T-helper 17 cell (primary cell): ENCODE data around the gene ZNF581. TPM values are rescaled to one million over a fixed set of nuclear protein-coding genes. Genes with fewer than 3 reads are reported as not detected.
A peak's percentile ranks its signal among the peaks of the same experiment; 100 is the strongest.

Experiments used
- ATAC-seq: fragments of 150-1000 bp; cut with Tn5 transposase; 2 replicates; pipeline ENCODE4 v1.10.0; 2021; ENCODE audit warnings: mild to moderate bottlenecking, moderate library complexity
- DNase-seq, 3 donors: peaks; one replicate each; pipeline versions ENCODE4 v3.0.0 to v3.0.0-alpha.2; 2020 to 2021
- H3K9me3 ChIP-seq: one replicate; pipeline ENCODE4 v1.7.0; 2013; ENCODE audit warnings: low read length, mild to moderate bottlenecking; ENCODE audit not compliant: control insufficient read depth, poor library complexity, severe bottlenecking
- H3K27ac Mint-ChIP-seq: one replicate; pipeline ENCODE4 v1.8.0; 2022; ENCODE audit warnings: mild to moderate bottlenecking, moderate library complexity, mixed read lengths
- H3K27me3 Mint-ChIP-seq: one replicate; pipeline ENCODE4 v1.8.0; 2022; ENCODE audit warnings: mixed read lengths
- H3K36me3 Mint-ChIP-seq: one replicate; pipeline ENCODE4 v1.8.0; 2022; ENCODE audit warnings: low read depth, mixed read lengths
- H3K4me1 Mint-ChIP-seq: one replicate; pipeline ENCODE4 v1.8.0; 2022; ENCODE audit warnings: mild to moderate bottlenecking, mixed read lengths
- H3K4me3 Mint-ChIP-seq: one replicate; pipeline ENCODE4 v1.8.0; 2022; ENCODE audit warnings: mild to moderate bottlenecking, moderate library complexity, mixed read lengths
- total RNA-seq, 4 donors: library from RNA in 2 of 4; stranded (reverse) in 2 of 4; gene quantifications; one replicate each; pipeline ENCODE4 v1.2.3 and lab custom pipeline; 2022 to 2026

ZNF581 gene
- total RNA-seq, 2 donors from 2014 or later = 24.7 to 26.3 TPM

- no peaks in the 10 kb centered on the region for H3K27me3 Mint-ChIP-seq
- H3K4me1 Mint-ChIP-seq = peaks cover 13% of the 10 kb centered on the region
- no peak overlapping the region for H3K4me3 Mint-ChIP-seq
- DNase-seq (no peak), ATAC-seq (no peak)
- H3K36me3 Mint-ChIP-seq = peaks cover under 1% of the 10 kb centered on the region
- H3K9me3 ChIP-seq = no peaks in the 10 kb centered on the region
- no peak overlapping the region for H3K27ac Mint-ChIP-seq
Observed at GRCh38 chr19:55614711-55615542, 28.5 kb upstream of the ZNF581 start.

GRCh38 chr19:55615543-55616394, 27.7 kb upstream of the ZNF581 start:
- DNase-seq = no peak

GRCh38 chr19:55616395-55616875, 27.0 kb upstream of the ZNF581 start:
- peaks cover 17% of the 10 kb centered on the region for H3K4me1 Mint-ChIP-seq
- no peak overlapping the region for H3K4me3 Mint-ChIP-seq
- ATAC-seq = no peak

More at GRCh38 chr19:55615543-55616394, 27.7 kb upstream of the ZNF581 start:
- Mint-ChIP-seq H3K4me1 (peaks cover 17% of the 10 kb centered on the region), H3K27ac (no peak overlapping the region), H3K4me3 (no peak overlapping the region), H3K27me3 (no peaks in the 10 kb centered on the region), H3K36me3 (no peaks in the 10 kb centered on the region)
- H3K9me3 ChIP-seq = no peaks in the 10 kb centered on the region
- ATAC-seq = no peak

GRCh38 chr19:55617426-55617825, 26.0 kb upstream of the ZNF581 start:
- Mint-ChIP-seq H3K36me3 (no peaks in the 10 kb centered on the region), H3K4me3 (no peak overlapping the region), H3K4me1 (peaks cover 11% of the 10 kb centered on the region), H3K27ac (peak overlapping the region; percentile 51), H3K27me3 (no peaks in the 10 kb centered on the region)
- no peaks in the 10 kb centered on the region for H3K9me3 ChIP-seq
- DNase-seq = no peak
- ATAC-seq = no peak

More at GRCh38 chr19:55616395-55616875, 27.0 kb upstream of the ZNF581 start:
- no peaks in the 10 kb centered on the region for H3K9me3 ChIP-seq
- no peaks in the 10 kb centered on the region for H3K27me3 Mint-ChIP-seq
- no peak for DNase-seq
- no peaks in the 10 kb centered on the region for H3K36me3 Mint-ChIP-seq
- no peak overlapping the region for H3K27ac Mint-ChIP-seq

GRCh38 chr19:55618426-55618825, 25.0 kb upstream of the ZNF581 start:
- no peak for DNase-seq
- Mint-ChIP-seq H3K4me3 (no peak overlapping the region), H3K4me1 (peaks cover 7% of the 10 kb centered on the region), H3K27me3 (no peaks in the 10 kb centered on the region), H3K27ac (no peak overlapping the region), H3K36me3 (no peaks in the 10 kb centered on the region)
- no peak for ATAC-seq
- no peaks in the 10 kb centered on the region for H3K9me3 ChIP-seq

- Mint-ChIP-seq H3K4me1 (peaks cover 12% of the 10 kb centered on the region), H3K4me3 (no peak overlapping the region), H3K27me3 (no peaks in the 10 kb centered on the region), H3K27ac (peak overlapping the region; percentile 11), H3K36me3 (no peaks in the 10 kb centered on the region)
- H3K9me3 ChIP-seq = no peaks in the 10 kb centered on the region
- ATAC-seq = no peak
- DNase-seq = no peak
Observed at GRCh38 chr19:55619286-55619685, 24.2 kb upstream of the ZNF581 start.

- H3K9me3 ChIP-seq = no peaks in the 10 kb centered on the region
- Mint-ChIP-seq H3K27ac (peak overlapping the region; percentile 11), H3K4me3 (no peak overlapping the region), H3K36me3 (no peaks in the 10 kb centered on the region), H3K4me1 (peaks cover 19% of the 10 kb centered on the region), H3K27me3 (no peaks in the 10 kb centered on the region)
- ATAC-seq (no peak), DNase-seq (no peak)
Observed at GRCh38 chr19:55620410-55621204, 22.8 kb upstream of the ZNF581 start.

- no peak for DNase-seq
Observed at GRCh38 chr19:55621205-55621672, 22.2 kb upstream of the ZNF581 start.

GRCh38 chr19:55621673-55622231, 21.7 kb upstream of the ZNF581 start:
- no peaks in the 10 kb centered on the region for H3K27me3 Mint-ChIP-seq
- no peak for ATAC-seq
- no peaks in the 10 kb centered on the region for H3K9me3 ChIP-seq
- DNase-seq = no peak
- H3K4me1 Mint-ChIP-seq = peaks cover 25% of the 10 kb centered on the region
- no peaks in the 10 kb centered on the region for H3K36me3 Mint-ChIP-seq
- no peak overlapping the region for H3K4me3 Mint-ChIP-seq
- H3K27ac Mint-ChIP-seq = no peak overlapping the region

More at GRCh38 chr19:55621205-55621672, 22.2 kb upstream of the ZNF581 start:
- H3K27ac Mint-ChIP-seq = no peak overlapping the region
- H3K27me3 Mint-ChIP-seq = no peaks in the 10 kb centered on the region
- peaks cover 20% of the 10 kb centered on the region for H3K4me1 Mint-ChIP-seq
- no peak for ATAC-seq
- no peaks in the 10 kb centered on the region for H3K9me3 ChIP-seq
- H3K36me3 Mint-ChIP-seq = no peaks in the 10 kb centered on the region
- H3K4me3 Mint-ChIP-seq = no peak overlapping the region

- ATAC-seq (no peak), DNase-seq (no peak)
- H3K27ac Mint-ChIP-seq = no peak overlapping the region
- no peak overlapping the region for H3K4me3 Mint-ChIP-seq
- no peaks in the 10 kb centered on the region for H3K36me3 Mint-ChIP-seq
- no peaks in the 10 kb centered on the region for H3K27me3 Mint-ChIP-seq
- no peaks in the 10 kb centered on the region for H3K9me3 ChIP-seq
- H3K4me1 Mint-ChIP-seq = peaks cover 26% of the 10 kb centered on the region
Observed at GRCh38 chr19:55622242-55622969, 21.0 kb upstream of the ZNF581 start.

GRCh38 chr19:55623130-55623529, 20.3 kb upstream of the ZNF581 start:
- Mint-ChIP-seq H3K4me3 (no peak overlapping the region), H3K27me3 (no peaks in the 10 kb centered on the region), H3K27ac (no peak overlapping the region), H3K4me1 (peaks cover 28% of the 10 kb centered on the region), H3K36me3 (no peaks in the 10 kb centered on the region)
- DNase-seq = no peak
- H3K9me3 ChIP-seq = no peaks in the 10 kb centered on the region
- ATAC-seq = no peak

- H3K36me3 Mint-ChIP-seq = no peaks in the 10 kb centered on the region
- peaks cover 29% of the 10 kb centered on the region for H3K4me1 Mint-ChIP-seq
- no peaks in the 10 kb centered on the region for H3K9me3 ChIP-seq
- ATAC-seq = no peak
- no peak overlapping the region for H3K4me3 Mint-ChIP-seq
- peak overlapping the region; percentile 94 for H3K27ac Mint-ChIP-seq
- no peaks in the 10 kb centered on the region for H3K27me3 Mint-ChIP-seq
- DNase-seq = no peak
Observed at GRCh38 chr19:55623561-55623960, 19.9 kb upstream of the ZNF581 start.
